GM06990 (cell line): ENCODE measurements around the gene AQP5.

Source experiments
- DNase-seq: peaks from one replicate; pipeline ENCODE4 v3.0.0-alpha.2; 2011; ENCODE audit not compliant: insufficient read length; ENCODE audit errors: extremely low read depth
- H3K27me3 ChIP-seq: replicated peaks from 2 replicates; pipeline ENCODE4 v1.6.0; 2011; ENCODE audit warnings: low read length; ENCODE audit not compliant: control insufficient read depth, insufficient read depth
- H3K36me3 ChIP-seq: 2 replicates; pipeline ENCODE4 v1.5.1; 2011; ENCODE audit warnings: low read length; ENCODE audit not compliant: control insufficient read depth, insufficient read depth
- H3K4me3 ChIP-seq: replicated peaks from 2 replicates; pipeline ENCODE4 v1.5.1; 2011; ENCODE audit warnings: low read depth, mild to moderate bottlenecking, control low read depth, low read length
- TF ChIP-seq, protein P1 (sequence below): IDR thresholded peaks from 2 replicates; pipeline ENCODE4 v1.5.1; 2011; ENCODE audit warnings: low read length, control low read depth, mild to moderate bottlenecking, inconsistent platforms; ENCODE audit not compliant: insufficient read depth, poor library complexity, severe bottlenecking

Gene AQP5

DNA sequence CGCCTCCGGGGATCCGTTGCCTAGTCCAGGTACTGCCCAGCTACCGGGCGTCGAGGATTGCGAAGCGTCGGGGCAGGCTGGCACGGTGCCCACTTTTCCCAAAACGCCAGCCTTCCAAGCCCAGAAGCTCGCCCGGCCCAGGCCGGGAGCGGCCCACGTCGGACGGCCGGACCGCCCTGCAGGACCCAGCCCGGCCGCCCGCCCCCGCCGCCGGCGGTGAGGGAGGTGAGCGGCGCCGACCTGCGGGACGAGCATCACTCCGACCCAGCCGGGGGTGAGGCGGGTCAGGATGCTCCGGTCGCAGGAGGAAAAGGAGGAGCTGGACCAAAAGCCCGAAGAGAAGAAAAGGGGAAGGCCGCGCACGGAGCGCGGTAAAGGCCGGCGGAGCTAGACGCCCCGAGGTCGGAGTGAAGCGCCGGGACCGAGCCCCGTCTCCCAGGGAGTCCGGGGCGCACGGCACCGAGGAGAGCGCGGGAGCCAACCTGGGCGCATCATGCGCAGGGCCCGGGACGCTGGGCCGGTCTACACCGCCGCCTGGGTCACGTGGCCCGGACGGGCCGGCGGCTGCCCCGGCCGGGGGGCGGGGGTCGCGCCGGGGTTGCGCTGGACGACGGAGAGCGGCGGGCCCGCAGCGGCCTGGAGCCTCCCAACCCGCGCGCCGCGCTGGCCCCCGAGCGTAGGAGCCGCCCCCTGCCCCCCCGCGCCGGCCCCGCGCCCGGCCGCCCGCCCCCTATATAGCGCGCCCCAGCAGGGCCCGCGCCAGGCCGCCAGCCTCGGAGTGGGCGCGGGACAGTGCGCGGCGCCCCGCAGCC, at the start of gene AQP5:
TSS of gene AQP5 (plus strand) at position 762 of the 812 bp plus-strand sequence. CDS start 146 bp downstream, outside the sequence.
- Histone ChIP-seq H3K36me3 (no peaks in the 10 kb centered on the region), H3K4me3 (no peak within 1 kb of the TSS), H3K27me3 (peaks cover 3% of the 10 kb centered on the region)
- TF ChIP-seq, protein P1, sequence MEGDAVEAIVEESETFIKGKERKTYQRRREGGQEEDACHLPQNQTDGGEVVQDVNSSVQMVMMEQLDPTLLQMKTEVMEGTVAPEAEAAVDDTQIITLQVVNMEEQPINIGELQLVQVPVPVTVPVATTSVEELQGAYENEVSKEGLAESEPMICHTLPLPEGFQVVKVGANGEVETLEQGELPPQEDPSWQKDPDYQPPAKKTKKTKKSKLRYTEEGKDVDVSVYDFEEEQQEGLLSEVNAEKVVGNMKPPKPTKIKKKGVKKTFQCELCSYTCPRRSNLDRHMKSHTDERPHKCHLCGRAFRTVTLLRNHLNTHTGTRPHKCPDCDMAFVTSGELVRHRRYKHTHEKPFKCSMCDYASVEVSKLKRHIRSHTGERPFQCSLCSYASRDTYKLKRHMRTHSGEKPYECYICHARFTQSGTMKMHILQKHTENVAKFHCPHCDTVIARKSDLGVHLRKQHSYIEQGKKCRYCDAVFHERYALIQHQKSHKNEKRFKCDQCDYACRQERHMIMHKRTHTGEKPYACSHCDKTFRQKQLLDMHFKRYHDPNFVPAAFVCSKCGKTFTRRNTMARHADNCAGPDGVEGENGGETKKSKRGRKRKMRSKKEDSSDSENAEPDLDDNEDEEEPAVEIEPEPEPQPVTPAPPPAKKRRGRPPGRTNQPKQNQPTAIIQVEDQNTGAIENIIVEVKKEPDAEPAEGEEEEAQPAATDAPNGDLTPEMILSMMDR = no peak
- DNase-seq = no peak

DNA sequence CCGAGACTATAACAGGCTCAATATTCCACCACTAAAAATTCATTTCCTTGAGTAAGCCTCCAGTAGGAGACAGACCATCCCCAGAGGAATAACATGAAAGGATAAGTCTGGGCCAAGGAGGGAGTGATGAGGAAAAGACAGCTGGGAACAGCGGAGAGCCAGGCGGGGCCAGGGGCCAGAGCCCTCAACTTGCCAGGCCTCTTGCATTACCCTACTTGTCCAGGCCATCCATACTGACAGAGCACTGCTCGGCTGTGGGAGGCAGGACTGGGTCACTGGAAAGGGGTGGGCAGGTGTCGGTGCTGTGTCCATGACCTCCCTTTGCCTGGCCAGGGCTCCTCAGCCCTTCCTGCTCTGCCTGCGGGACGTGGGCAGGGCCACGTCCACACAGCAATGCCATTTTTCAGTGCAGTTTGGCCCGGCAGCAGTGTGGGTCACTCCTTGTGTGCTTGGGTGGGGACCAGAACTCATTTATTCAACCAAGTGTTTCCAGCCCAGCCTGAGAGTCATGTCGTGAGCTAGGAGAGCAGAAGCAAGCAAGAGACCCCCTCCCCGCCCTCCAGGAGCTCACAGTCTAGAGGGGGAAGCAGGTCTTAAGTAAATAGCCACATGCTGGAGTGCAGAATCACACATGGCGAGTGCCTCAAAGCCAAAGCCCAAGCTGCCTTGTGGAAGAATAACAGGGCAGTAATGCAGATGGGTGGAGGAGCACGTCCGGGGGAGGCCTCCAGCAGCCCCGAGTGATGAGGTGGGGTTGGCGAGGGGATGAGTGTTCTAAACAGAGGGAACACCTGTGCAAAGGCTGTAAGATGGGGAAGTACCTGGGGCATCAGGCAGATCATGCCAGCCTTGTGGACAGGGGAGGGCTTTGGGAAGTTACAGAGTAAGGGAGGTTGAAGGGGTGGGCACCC, 49.1 kb upstream of the AQP5 start:
- DNase-seq = no peak
- TF ChIP-seq, protein P1 = no peak
- no peak overlapping the region for H3K4me3 ChIP-seq
- H3K27me3 ChIP-seq = no peaks in the 10 kb centered on the region; the same call in 1 of the 2 replicates
- H3K36me3 ChIP-seq = no peaks in the 10 kb centered on the region

DNA sequence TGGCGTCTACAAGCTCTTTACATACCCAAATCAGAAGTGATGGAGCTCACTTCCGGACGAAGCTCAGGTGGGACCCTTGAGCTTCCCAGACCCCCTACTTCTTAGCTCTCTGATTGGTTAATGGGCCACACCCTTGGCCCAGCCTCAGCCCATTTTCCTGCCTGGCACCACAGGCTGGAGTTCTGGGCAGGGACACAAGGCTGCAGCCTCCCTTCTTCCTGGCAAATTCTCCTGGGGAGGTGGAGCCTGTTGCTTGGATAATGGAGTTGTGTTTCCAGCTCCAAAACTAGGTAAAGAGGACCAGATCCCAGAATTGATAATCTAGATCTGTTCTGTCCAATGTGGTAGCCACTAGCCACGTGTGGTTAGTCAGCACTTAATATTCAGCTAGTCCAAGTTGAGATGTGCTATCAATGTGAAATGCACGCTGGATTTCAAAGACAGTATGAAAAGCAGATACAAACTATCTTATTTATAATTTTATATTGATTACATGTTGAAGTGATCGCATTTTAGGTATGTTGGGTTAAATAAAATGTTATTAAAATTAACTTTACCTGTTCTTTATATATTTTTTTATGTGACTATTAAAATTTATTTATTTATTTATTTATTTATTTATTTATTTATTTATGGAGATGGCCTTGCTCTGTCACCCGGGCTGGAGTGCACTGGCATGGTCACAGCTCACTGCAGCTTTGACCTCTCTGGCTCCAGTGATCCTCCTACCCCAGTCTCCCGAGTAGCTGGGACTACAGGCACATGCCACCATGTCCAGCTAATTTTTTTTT, 45.3 kb upstream of the AQP5 start:
- no peak for DNase-seq
- H3K4me3 ChIP-seq = no peak overlapping the region
- TF ChIP-seq, protein P1 = no peak

DNA sequence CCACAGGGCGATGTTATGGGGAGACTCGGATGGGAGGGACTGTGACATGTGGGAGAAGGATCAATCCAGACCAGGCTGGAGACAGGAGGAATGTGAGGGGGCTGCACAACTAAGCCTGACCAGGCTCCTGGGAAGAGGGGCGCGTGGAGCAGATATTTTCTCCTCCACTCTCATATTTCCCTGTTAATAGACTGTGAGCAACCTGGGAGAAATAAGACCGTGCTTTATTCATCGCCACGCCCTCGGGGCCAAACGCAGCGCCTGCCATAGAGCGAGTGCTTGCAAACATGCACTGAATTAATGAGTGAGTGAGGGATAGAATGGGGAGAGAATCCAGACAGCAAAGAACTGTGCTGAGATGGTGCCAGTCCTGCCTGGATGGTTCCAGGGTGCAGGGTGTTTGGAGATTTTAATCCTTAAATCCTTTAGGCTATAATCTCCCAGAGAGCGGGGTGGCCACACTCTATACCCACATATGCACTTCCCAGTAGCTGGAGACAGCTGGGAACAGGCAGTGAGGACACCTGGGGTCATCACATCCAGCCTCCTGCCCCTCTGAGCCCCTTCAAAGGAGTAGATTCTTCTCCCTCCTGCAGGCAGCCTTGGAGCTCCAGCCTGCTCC, 44.4 kb upstream of the AQP5 start:
- H3K27me3 ChIP-seq = peaks cover 2% of the 10 kb centered on the region; the same call in 1 of the 2 replicates
- no peak for DNase-seq
- TF ChIP-seq, protein P1 = no peak
- H3K4me3 ChIP-seq = no peak overlapping the region
- no peaks in the 10 kb centered on the region for H3K36me3 ChIP-seq

More for the DNA sequence above, 45.3 kb upstream of the AQP5 start:
- Histone ChIP-seq H3K36me3 (no peaks in the 10 kb centered on the region), H3K27me3 (peaks cover 2% of the 10 kb centered on the region; the same call in 1 of the 2 replicates)

DNA sequence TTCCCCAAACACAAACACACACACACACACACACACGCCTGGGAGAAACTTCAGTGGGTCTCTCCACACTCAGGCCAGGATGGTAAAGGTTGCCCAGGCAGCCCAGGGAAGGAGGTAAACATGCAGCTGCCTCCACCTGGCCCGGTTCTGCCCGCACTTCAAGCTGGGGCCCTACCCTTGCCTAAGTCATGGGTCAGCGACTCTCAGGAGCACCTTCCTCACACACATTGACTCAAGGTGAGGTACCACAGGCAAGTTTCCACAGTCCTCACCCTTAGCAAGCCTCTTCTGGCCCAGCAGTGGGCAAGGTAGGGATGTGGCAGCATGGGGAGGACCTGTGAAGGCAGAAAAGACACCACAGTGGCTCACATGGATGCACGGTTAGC, 43.9 kb upstream of the AQP5 start:
- no peak for DNase-seq
- Histone ChIP-seq H3K36me3 (no peaks in the 10 kb centered on the region), H3K27me3 (peaks cover 2% of the 10 kb centered on the region; the same call in 1 of the 2 replicates), H3K4me3 (no peak overlapping the region)
- TF ChIP-seq, protein P1 = no peak
